Measurements from ENCODE around the gene KRTAP2-1. TPM values are rescaled to one million over a fixed set of nuclear protein-coding genes. Genes with fewer than 3 reads are reported as not detected.
"Not testable (repeated sequence)": the region's sequence is repeated elsewhere in the genome, so short reads cannot be mapped to it uniquely, and the experiment has no call there.

KRTAP2-1 gene
- total and polyA plus RNA-seq, 2 donors (not counting 1 experiment from before 2014, with no cell fraction given), result not detected

DNA sequence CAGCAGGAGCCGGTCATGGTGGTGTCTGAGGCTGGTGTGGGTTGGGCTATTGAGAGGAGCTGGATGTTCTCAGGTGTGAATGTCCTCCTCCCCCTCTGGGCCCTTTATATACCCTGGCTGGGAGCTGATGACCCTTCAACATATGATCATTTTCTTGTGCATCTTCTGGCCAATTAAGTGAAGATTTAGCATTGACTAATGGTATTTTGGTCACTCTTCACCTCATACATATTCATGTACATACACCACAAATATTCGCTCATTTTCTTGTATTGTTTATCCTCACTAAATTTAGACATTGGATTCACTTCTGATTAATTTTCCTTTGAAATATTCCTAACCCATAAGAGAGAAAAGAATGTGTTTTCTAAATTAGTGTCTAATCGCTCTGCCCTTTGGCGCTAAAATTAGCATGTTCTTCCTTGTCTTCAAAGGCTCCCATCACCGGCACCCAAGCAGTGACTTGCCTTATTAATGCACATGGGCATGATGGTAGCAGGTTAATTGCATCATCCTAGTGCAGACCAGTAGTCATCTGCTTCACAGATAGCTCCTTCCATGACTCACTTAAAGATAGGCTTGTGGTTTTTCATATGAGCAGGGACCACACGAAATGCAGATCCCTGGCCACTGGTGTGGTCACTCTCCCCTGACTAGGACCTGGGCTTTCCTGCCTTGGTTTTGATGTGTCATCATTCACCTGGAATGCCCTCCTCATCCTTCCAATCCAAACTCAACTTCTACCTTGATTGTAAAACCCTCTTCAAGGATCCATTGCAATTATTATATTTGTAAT lies 18.9 kb upstream of the KRTAP2-1 start, which contains the start of gene KRTAP2-4:
Gene KRTAP2-4 (minus strand): TSS at position 51 of the 796 bp plus-strand sequence. CDS start 34 bp downstream, at position 17.
- Histone ChIP-seq H3K4me3 (replicated peaks in 1 of 4; ENCODE audit: control extremely low read depth in 1 of 4, insufficient read depth in 1 of 4, low read depth in 3 of 4, low read length in 4 of 4) (no peak within 1 kb of the TSS), H3K27ac (ENCODE audit: insufficient read depth, low read length) (peak within 1 kb of the TSS; percentile 46), H3K4me1 (ENCODE audit: control insufficient read depth, extremely low read depth, insufficient read depth, low read length) (peaks cover 24% of the 10 kb centered on the region), H3K79me2 (ENCODE audit: control insufficient read depth, insufficient read depth, low read length) (no peaks in the 10 kb centered on the region), H3K9ac (ENCODE audit: insufficient read depth, low read length) (no peak within 1 kb of the TSS), H3K27me3 (ENCODE audit: control insufficient read depth, insufficient read depth, low read length) (no peaks in the 10 kb centered on the region), H4K20me1 (ENCODE audit: control insufficient read depth, extremely low read depth, insufficient read depth, low read length) (no peaks in the 10 kb centered on the region), H3K36me3 (ENCODE audit: control insufficient read depth, insufficient read depth, low read length) (no peaks in the 10 kb centered on the region), H3K4me2 (ENCODE audit: extremely low read depth, insufficient read depth, low read length) (no peak within 1 kb of the TSS), H2AFZ (ENCODE audit: low read length) (no peak within 1 kb of the TSS), H3K9me3 (ENCODE audit: control insufficient read depth, insufficient read depth, low read depth, low read length) (no peaks in the 10 kb centered on the region)
- DNase-seq (ENCODE audit: low read depth in 2 of 2), result peak; percentile 30 to 99
- no peak for TF ChIP-seq EZH2 (IDR thresholded peaks at IDR 0.05; ENCODE audit: low read length, missing control alignments)
- TF ChIP-seq CTCF (conservative IDR thresholded peaks at IDR 0.05 in 1 of 2, IDR thresholded peaks at IDR 0.05 in 1 of 2; ENCODE audit: low read depth in 1 of 2, low read length in 2 of 2), result no peak

DNA sequence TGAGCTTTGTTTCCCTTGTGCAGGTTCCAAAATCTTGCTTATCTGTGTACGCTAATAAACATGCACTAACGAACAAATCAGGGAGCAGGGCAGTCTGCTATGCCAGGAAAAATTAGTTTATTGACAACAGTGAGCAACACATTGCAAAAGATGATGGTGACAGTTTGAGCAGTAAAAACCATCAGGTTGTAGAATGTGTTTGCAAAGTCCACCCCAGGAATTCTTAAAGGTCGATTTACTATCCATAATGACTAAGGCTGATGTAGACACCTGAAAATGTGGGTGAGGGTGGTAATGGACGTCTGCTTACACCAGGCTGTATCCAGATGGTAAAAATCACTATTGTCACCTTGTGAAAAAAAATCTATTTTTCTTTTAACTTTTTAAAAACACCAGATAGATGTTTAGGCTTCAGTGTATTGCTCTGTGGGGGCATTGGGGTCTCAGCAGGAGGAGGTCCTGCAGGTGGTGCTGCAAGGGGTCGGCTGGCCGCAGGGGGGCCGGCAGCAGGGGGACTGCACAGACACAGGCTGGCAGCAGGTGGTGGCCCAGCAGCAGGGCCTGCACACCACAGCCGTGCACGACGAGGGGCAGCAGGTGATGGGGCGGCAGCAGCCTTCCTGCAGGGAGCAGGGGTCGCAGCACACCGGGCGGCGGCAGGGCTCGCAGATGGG lies 18.0 kb upstream of the KRTAP2-1 start:
- H3K27me3 ChIP-seq (ENCODE audit: control insufficient read depth, insufficient read depth, low read length); H3K4me2 ChIP-seq (ENCODE audit: extremely low read depth, insufficient read depth, low read length); H3K36me3 ChIP-seq (ENCODE audit: control insufficient read depth, insufficient read depth, low read length); H3K27ac ChIP-seq (ENCODE audit: insufficient read depth, low read length); H3K79me2 ChIP-seq (ENCODE audit: control insufficient read depth, insufficient read depth, low read length); H3K4me3 ChIP-seq (replicated peaks in 1 of 4; ENCODE audit: control extremely low read depth in 1 of 4, insufficient read depth in 1 of 4, low read depth in 3 of 4, low read length in 4 of 4); H4K20me1 ChIP-seq (ENCODE audit: control insufficient read depth, extremely low read depth, insufficient read depth, low read length); DNase-seq (ENCODE audit: low read depth in 2 of 2); H2AFZ ChIP-seq (ENCODE audit: low read length); H3K9ac ChIP-seq (ENCODE audit: insufficient read depth, low read length); H3K9me3 ChIP-seq (ENCODE audit: control insufficient read depth, insufficient read depth, low read depth, low read length): not testable (repeated sequence)
- peaks cover 29% of the 10 kb centered on the region for H3K4me1 ChIP-seq (ENCODE audit: control insufficient read depth, extremely low read depth, insufficient read depth, low read length)

DNA sequence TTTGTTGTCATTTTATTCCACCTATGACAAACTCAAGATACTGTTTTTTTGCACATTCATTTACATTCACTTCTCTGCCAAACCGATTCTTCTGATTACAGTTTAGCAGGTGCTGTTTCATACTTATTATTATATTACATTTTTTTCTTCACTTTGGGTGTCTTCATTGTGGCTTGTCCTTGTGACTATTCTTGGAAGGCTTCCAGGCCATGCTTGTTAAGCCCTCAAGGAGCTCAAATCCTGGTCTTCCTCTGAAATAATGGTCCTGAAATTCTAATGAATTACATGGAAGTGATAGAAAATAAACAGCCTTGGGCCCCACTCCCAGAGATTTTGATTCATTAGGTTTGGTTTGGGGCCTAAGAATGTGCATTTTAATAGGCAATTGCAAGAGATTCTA lies 17.2 kb upstream of the KRTAP2-1 start:
- no peaks in the 10 kb centered on the region for H4K20me1 ChIP-seq (ENCODE audit: control insufficient read depth, extremely low read depth, insufficient read depth, low read length)
- H3K4me3 ChIP-seq (replicated peaks in 1 of 4; ENCODE audit: control extremely low read depth in 1 of 4, insufficient read depth in 1 of 4, low read depth in 3 of 4, low read length in 4 of 4), result no peak overlapping the region
- H2AFZ ChIP-seq (ENCODE audit: low read length), result no peak overlapping the region
- H3K4me1 ChIP-seq (ENCODE audit: control insufficient read depth, extremely low read depth, insufficient read depth, low read length), result peaks cover 36% of the 10 kb centered on the region
- no peak for DNase-seq (ENCODE audit: low read depth in 2 of 2)
- no peak overlapping the region for H3K9ac ChIP-seq (ENCODE audit: insufficient read depth, low read length)
- no peak for TF ChIP-seq EZH2 (IDR thresholded peaks at IDR 0.05; ENCODE audit: low read length, missing control alignments)
- no peak for TF ChIP-seq CTCF (conservative IDR thresholded peaks at IDR 0.05 in 1 of 2, IDR thresholded peaks at IDR 0.05 in 1 of 2; ENCODE audit: low read depth in 1 of 2, low read length in 2 of 2)
- H3K79me2 ChIP-seq (ENCODE audit: control insufficient read depth, insufficient read depth, low read length), result no peaks in the 10 kb centered on the region
- no peaks in the 10 kb centered on the region for H3K27me3 ChIP-seq (ENCODE audit: control insufficient read depth, insufficient read depth, low read length)
- H3K27ac ChIP-seq (ENCODE audit: insufficient read depth, low read length), result no peak overlapping the region
- H3K4me2 ChIP-seq (ENCODE audit: extremely low read depth, insufficient read depth, low read length), result no peak overlapping the region
- H3K9me3 ChIP-seq (ENCODE audit: control insufficient read depth, insufficient read depth, low read depth, low read length), result no peaks in the 10 kb centered on the region
- H3K36me3 ChIP-seq (ENCODE audit: control insufficient read depth, insufficient read depth, low read length), result no peaks in the 10 kb centered on the region
